Measurements from ENCODE around the gene FAM111A. TPM values are rescaled to one million over a fixed set of nuclear protein-coding genes. Genes with fewer than 3 reads are reported as not detected.
A peak's percentile ranks its signal among the peaks of the same experiment; 100 is the strongest.
"Not testable (repeated sequence)": the region's sequence is repeated elsewhere in the genome, so short reads cannot be mapped to it uniquely, and the experiment has no call there.

Gene FAM111A
- polyA plus RNA-seq, 3 donors: 34.6 to 101 (median 55.7) TPM

DNA sequence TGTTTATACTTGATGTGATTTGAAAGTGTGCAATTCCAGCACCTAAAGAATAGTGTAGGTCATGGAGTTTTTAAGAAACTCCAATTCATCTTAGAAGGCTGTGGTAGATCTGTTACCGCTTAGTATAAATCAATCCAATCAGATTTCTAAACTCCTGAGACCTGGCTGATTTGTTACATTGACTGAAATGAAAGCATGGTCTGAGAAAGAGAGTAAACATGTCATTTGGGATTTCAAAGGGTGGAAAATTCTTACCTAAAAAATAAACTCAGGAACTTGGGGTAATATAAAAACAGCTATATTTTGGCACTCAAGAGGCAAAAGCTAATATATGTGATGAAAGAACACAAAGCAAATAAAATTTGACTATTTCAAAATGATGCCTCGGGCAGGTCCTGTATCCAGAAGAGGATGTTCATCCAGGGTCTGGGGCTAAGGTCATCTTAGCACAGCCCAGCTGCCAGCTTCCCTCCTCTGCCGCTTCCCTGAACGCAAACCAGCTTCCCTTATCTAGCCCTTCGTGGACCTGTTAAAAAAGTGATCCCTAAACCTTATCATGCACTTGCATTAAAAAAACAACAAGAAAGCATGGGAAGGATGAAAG lies 46.6 kb upstream of the FAM111A start:
- not testable (repeated sequence) for H3K4me3 Mint-ChIP-seq; DNase-seq; H3K9ac ChIP-seq (ENCODE audit: insufficient read depth, low read length, poor library complexity, severe bottlenecking); H2AFZ ChIP-seq (ENCODE audit: insufficient read depth, low read depth, low read length, poor library complexity, severe bottlenecking); H3K27me3 Mint-ChIP-seq (ENCODE audit: low read depth in 3 of 3); H3K36me3 ChIP-seq (replicated peaks in 1 of 2; ENCODE audit: control insufficient read depth in 1 of 2, insufficient read depth in 2 of 2, low read length in 2 of 2); H4K20me1 ChIP-seq (ENCODE audit: insufficient read depth, low read length); H3K9me3 ChIP-seq (replicated peaks in 1 of 2; ENCODE audit: control insufficient read depth in 1 of 2, insufficient read depth in 1 of 2, low read length in 2 of 2); H3K4me1 ChIP-seq (ENCODE audit: control insufficient read depth in 1 of 2, insufficient read depth in 2 of 2, low read length in 2 of 2); H3K27ac ChIP-seq (ENCODE audit: low read depth in 1 of 2, low read length in 2 of 2); H3K27me3 ChIP-seq (ENCODE audit: control insufficient read depth in 2 of 2, insufficient read depth in 2 of 2, low read length in 2 of 2); H3K79me2 ChIP-seq (ENCODE audit: insufficient read depth, low read length); H3K4me1 Mint-ChIP-seq; H3K4me3 ChIP-seq (replicated peaks in 1 of 3; ENCODE audit: low read depth in 2 of 3, low read length in 3 of 3); H3K27ac Mint-ChIP-seq; H3K4me2 ChIP-seq (replicated peaks; ENCODE audit: extremely low read depth, low read length, poor library complexity, severe bottlenecking); H3K9me3 Mint-ChIP-seq; H3K36me3 Mint-ChIP-seq
- WGBS (ENCODE audit: insufficient coverage): no CpG with 5 or more reads among the region's 5 CpGs
- intact Hi-C loops (cut with micrococcal nuclease): loop anchor here (5.0 kb wide), 1 partner anchor 61 kb away; no protein-coding TSS in a partner anchor

DNA sequence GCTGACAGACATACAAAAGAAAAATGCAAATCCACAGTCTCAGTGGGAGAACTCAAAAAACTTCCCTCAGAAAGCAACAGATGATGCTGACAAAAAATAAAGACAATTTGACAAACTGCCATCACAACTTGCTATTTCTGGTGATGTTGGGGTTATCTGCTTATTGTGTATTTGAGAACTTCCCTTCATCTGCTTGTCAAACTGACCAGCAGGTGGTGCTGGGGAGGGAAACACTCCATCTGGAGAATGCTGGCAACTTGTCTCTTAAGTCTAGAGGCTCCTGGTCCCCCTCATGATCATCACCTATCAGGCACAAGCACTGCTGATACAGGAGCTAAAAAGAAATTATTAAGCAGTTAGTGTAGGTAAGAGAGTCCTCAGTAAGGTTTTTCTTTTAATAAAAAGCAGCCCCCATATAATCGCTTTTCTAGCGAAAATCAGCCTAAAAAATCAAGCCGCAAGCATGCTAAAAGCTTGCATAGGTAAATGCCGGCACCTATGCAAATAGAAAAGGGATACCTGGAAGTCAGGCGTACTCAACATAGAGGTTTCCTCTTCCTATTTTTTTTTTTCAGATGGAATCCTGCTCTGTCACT lies 45.4 kb upstream of the FAM111A start:
- Histone ChIP-seq H3K79me2 (ENCODE audit: insufficient read depth, low read length) (no peaks in the 10 kb centered on the region), H4K20me1 (ENCODE audit: insufficient read depth, low read length) (no peaks in the 10 kb centered on the region), H3K9ac (ENCODE audit: insufficient read depth, low read length, poor library complexity, severe bottlenecking) (no peak overlapping the region), H3K4me2 (replicated peaks; ENCODE audit: extremely low read depth, low read length, poor library complexity, severe bottlenecking) (no peak overlapping the region), H3K27ac (ENCODE audit: low read depth in 1 of 2, low read length in 2 of 2) (no peak overlapping the region), H3K4me3 (replicated peaks in 1 of 3; ENCODE audit: low read depth in 2 of 3, low read length in 3 of 3) (no peak overlapping the region), H3K27me3 (ENCODE audit: control insufficient read depth in 2 of 2, insufficient read depth in 2 of 2, low read length in 2 of 2) (no peaks in the 10 kb centered on the region), H2AFZ (ENCODE audit: insufficient read depth, low read depth, low read length, poor library complexity, severe bottlenecking) (no peak overlapping the region), H3K4me1 (ENCODE audit: control insufficient read depth in 1 of 2, insufficient read depth in 2 of 2, low read length in 2 of 2) (peaks cover 7% of the 10 kb centered on the region in 2 donors), H3K9me3 (replicated peaks in 1 of 2; ENCODE audit: control insufficient read depth in 1 of 2, insufficient read depth in 1 of 2, low read length in 2 of 2) (no peaks in the 10 kb centered on the region), H3K36me3 (replicated peaks in 1 of 2; ENCODE audit: control insufficient read depth in 1 of 2, insufficient read depth in 2 of 2, low read length in 2 of 2) (no peaks in the 10 kb centered on the region)
- TF ChIP-seq, protein P1, sequence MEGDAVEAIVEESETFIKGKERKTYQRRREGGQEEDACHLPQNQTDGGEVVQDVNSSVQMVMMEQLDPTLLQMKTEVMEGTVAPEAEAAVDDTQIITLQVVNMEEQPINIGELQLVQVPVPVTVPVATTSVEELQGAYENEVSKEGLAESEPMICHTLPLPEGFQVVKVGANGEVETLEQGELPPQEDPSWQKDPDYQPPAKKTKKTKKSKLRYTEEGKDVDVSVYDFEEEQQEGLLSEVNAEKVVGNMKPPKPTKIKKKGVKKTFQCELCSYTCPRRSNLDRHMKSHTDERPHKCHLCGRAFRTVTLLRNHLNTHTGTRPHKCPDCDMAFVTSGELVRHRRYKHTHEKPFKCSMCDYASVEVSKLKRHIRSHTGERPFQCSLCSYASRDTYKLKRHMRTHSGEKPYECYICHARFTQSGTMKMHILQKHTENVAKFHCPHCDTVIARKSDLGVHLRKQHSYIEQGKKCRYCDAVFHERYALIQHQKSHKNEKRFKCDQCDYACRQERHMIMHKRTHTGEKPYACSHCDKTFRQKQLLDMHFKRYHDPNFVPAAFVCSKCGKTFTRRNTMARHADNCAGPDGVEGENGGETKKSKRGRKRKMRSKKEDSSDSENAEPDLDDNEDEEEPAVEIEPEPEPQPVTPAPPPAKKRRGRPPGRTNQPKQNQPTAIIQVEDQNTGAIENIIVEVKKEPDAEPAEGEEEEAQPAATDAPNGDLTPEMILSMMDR (IDR thresholded peaks at IDR 0.05): peak; percentile 78
- H3K27me3 Mint-ChIP-seq (ENCODE audit: low read depth in 3 of 3): peaks cover 0 to 3% (median 1%) of the 10 kb centered on the region in 3 donors
- H3K27ac Mint-ChIP-seq: no peak overlapping the region
- WGBS (ENCODE audit: insufficient coverage): 90% methylated on average over 5 of the region's 5 CpGs
- H3K9me3 Mint-ChIP-seq: no peaks in the 10 kb centered on the region
- peak; percentile 52 to 67 (median 55) for DNase-seq
- no peaks in the 10 kb centered on the region for H3K36me3 Mint-ChIP-seq
- H3K4me3 Mint-ChIP-seq: no peak overlapping the region
- intact Hi-C loops (cut with micrococcal nuclease): loop anchor here (5.0 kb wide), 1 partner anchor 60 kb away; no protein-coding TSS in a partner anchor
- H3K4me1 Mint-ChIP-seq: peaks cover 9% of the 10 kb centered on the region

DNA sequence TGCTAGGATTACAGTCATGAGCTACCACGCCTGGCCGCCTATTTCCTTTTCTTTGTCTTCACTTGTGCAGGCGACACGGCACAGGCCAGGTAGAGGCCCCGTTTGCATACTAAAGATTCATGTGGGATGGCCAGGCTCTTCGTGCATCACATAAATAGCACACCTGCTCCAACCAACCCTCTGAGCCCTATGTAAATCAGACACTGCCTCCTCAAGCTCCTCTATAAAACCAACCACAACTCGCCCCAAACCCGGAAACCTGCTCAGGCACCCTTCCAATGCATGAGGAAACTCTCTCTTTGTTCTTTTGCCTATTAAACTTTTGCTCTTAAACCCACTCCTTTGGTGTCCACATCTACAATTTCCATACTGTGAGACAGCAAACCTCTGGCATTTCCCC lies 44.7 kb upstream of the FAM111A start:
- not testable (repeated sequence) for H3K27ac Mint-ChIP-seq; H3K9me3 ChIP-seq (replicated peaks in 1 of 2; ENCODE audit: control insufficient read depth in 1 of 2, insufficient read depth in 1 of 2, low read length in 2 of 2); DNase-seq; H4K20me1 ChIP-seq (ENCODE audit: insufficient read depth, low read length); H3K27me3 Mint-ChIP-seq (ENCODE audit: low read depth in 3 of 3); H3K27ac ChIP-seq (ENCODE audit: low read depth in 1 of 2, low read length in 2 of 2); H3K79me2 ChIP-seq (ENCODE audit: insufficient read depth, low read length); H3K9ac ChIP-seq (ENCODE audit: insufficient read depth, low read length, poor library complexity, severe bottlenecking); H2AFZ ChIP-seq (ENCODE audit: insufficient read depth, low read depth, low read length, poor library complexity, severe bottlenecking); H3K9me3 Mint-ChIP-seq; H3K4me3 Mint-ChIP-seq; H3K4me2 ChIP-seq (replicated peaks; ENCODE audit: extremely low read depth, low read length, poor library complexity, severe bottlenecking); H3K27me3 ChIP-seq (ENCODE audit: control insufficient read depth in 2 of 2, insufficient read depth in 2 of 2, low read length in 2 of 2); H3K36me3 ChIP-seq (replicated peaks in 1 of 2; ENCODE audit: control insufficient read depth in 1 of 2, insufficient read depth in 2 of 2, low read length in 2 of 2); H3K36me3 Mint-ChIP-seq; H3K4me3 ChIP-seq (replicated peaks in 1 of 3; ENCODE audit: low read depth in 2 of 3, low read length in 3 of 3)
- H3K4me1 ChIP-seq (ENCODE audit: control insufficient read depth in 1 of 2, insufficient read depth in 2 of 2, low read length in 2 of 2): peaks cover 10 to 12% of the 10 kb centered on the region in 2 donors
- 81% methylated on average over 2 of the region's 8 CpGs for WGBS (ENCODE audit: insufficient coverage)
- peaks cover 14% of the 10 kb centered on the region for H3K4me1 Mint-ChIP-seq
- intact Hi-C loops (cut with micrococcal nuclease): loop anchor here (5.0 kb wide), 1 partner anchor 59 kb away; no protein-coding TSS in a partner anchor

All from CD14-positive monocyte (primary cell).